Fibroblast of skin of left quadriceps (primary cell): ENCODE measurements around the gene SMG7.

Experiments
- DNase-seq, 2 experiments: peaks; one replicate each; pipeline ENCODE4 v3.0.0-alpha.2; 2013; ENCODE audit warnings: low read depth in 2 of 2

SMG7 gene

DNA sequence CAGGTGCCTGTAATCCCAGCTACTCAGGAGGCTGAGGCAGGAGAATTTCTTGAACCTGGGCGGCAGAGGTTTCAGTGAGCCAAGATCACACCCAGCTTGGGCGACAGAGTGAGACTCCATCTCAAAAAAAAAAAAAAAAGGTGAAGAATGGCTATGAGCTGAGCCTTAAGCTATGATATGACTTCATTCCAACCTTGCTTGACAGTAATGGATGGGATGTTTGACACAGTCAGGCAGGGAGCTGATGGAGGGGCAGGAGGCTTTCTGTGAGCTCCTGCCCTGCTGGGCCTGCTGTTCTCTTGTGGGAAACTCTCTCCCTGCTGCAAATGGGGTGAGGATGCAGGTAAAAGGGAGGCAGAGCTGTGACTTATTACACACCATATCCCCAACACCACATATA, 90.4 kb downstream of the SMG7 start:
- no peak for DNase-seq

DNA sequence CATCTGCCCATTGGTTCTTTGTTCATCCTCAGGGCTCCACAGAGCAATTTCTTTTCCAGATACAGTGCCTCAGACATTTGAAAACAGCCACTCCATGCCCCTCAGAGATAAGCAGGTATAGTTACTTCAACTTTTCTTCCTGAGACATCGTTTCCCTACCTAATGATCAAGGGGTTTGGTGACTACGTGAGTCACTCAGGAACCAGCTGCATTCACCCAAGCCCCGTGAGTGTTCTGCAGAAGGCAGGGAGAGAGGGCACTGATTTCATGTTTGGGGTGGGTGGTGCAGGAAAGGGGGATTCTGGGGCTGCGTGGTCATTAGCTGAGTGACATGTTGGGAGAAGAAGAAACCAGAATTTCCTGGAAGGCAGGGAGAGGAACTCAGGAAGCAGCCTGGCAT, 93.0 kb downstream of the SMG7 start:
- DNase-seq: no peak

DNA sequence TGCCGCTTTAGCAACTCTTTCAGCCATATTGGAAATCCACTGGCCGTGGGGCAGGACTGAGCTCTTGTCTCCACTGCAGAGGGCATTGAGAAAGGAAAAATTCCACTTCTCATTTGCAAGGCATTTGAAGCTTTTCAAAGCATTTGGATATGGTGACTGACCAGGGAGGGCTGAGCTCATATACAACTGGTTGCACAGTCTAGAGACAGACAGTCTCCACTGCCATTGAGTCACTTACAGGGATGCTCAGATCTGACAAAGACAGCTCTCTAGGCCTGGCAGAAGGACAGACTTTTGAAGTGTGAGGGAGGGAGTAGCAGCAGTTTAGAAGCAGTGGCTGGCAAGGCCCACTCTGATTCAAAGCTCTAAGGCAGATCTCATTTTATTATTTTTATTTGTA, 93.7 kb downstream of the SMG7 start:
- no peak for DNase-seq

DNA sequence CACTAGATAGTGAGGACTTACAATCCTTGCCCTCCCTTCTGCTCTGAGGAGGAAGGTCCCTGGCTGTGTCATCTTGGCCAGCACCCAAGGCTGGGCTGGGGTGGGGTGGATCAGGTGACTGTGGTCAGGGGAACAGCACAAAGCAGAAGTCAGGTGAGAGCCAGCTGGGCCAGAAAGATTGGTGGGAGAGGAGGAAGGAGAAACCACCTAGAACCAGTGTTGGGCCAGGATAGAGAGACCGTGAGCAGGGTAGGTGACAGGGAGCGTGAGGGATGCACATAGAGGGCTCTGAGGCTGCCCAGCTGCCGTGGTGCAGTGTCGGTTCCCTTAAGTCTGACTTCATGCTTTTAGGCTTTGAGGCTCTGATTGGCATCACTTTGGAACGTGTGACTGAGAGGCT, 95.3 kb downstream of the SMG7 start:
- no peak for DNase-seq

DNA sequence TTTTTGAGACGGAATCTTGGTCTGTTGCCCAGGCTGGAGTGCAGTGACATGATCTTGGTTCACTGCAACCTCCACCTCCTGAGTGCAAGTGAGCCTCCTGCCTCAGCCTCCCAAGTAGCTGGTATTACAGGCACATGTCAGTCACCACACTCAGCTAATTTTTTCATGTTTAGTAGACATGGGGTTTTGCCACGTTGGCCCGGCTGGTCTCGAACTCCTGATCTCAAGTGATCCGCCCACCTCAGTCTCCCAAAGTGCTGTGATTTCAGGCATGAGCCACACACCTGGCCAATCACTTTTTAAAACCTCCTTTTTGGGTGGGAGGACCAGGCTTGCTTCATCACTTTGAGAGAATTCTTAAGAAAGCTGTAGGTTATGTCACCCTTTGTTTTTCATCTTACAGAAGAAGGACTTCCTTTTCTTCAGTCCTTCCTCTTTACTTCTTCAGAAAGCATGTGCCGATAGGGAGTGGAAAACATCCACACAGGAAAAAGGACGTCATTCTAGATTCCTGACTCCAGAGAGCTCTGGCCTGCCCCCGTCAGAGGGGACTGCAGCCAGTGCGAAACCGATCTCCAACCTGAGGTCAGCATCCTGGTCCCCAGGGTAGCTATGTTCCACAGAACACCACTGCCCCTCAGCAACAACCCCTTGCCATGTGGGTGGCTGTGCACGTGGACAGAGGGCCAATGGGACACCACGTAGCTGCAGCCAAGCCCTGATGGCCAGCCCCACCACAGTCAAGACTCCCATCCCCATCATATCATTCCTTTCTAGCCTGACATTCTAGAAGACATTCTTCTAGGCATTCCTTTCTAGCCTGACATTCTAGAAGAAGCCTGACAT, 96.1 kb downstream of the SMG7 start:
- peak in 1 of 2 experiments; percentile 5 for DNase-seq

DNA sequence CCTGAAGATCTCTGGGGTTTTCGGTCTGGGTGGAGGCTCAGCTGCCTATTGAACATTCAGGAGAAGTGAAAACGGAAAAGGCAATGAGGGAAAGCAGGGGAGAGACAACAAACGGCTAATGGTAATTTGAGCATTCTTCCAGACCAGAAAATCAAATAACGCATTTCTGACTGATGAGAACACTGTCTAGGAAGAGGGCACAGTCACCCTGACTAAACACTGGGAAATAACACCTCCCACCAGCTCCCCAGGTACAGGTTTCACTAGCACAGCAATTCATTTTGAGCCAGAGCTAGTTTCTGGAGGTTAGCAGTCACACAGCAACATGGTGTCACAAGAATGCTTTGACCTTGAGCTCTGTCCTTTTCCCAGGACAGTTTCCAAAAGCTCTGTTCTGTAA, 96.8 kb downstream of the SMG7 start:
- no peak for DNase-seq

DNA sequence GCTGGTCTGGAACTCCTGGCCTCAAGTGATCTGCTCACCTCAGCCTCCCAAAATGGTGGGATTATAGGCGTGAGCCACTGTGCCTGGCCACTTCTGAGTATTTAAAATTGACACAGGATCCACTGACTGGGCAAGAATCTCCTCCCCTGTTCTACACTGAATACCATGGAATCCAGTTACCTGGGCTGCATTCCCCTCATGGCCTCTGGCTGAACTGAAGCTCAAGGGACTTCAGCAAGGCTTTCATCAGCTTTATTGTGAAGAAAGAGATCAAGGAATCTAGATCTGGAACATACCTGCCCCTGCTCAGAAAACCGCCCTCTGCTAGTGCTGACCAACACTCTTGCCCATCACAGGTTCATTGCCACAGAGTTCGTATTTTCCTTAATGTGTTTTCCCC, 97.5 kb downstream of the SMG7 start:
- no peak for DNase-seq

DNA sequence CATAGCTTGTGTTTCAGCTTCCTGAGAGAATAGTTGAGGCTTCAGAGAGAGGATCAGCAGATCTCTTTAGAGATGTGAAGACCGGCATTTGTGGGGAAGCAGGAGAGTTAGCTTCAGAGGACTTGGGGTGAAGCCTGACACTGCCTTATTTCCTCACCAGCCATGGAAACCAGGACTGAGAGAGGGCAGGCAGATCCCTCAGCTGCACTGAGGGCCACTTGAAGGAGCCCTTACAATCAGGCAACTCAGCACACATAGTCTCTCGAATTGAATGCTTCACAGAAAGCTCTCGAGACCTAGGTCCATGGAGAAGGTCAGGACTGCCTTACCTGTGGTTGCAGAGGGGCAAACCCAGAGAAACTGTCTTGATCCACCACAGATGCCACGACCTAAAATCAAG, 98.2 kb downstream of the SMG7 start:
- no peak for DNase-seq

DNA sequence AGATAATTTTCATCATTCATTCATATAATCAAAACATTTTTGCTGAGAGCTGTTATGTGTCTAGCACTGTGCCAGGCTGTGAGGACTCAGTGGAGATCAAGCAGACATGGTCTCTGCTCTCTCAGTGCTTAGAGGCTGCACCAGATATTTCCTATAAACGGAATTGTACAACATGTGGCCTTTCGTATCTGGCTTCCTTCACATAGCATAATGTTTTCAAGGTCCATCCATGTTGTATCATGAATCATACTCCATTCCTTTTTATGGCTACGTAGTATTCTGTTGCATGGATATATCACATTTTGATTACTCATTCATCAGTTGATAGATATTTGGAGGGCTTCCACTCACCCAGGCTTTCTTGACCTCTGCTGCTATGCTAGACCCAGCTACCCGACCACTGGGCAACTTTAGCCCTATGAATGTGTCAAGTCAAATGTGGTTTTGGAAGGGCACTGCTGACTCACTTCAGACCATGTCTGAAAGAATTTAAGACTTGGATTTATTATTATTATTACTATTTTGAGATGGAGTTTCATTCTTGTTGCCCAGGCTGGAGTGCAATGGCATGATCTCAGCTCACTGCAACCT, 99.5 kb downstream of the SMG7 start:
- DNase-seq: no peak

DNA sequence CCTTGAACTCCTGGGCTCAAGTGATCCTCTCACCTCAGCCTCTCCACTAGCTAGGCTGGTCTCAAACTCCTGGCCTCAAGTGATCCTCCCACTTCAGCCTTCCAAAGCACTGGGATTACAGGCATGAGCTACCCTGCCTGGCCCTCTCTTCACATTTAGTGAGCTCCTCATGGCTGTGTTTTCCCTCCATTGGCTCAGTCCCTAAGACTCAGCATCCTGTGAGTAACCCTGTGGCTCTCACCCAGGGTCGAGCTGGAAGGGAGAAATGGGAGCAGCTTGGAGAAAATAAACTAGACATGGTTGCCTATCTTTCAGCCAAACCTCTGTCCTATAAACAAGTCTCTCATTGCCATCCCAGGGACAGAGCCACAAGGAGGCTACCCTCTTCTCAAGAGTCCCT, 100.4 kb downstream of the SMG7 start:
- no peak for DNase-seq

DNA sequence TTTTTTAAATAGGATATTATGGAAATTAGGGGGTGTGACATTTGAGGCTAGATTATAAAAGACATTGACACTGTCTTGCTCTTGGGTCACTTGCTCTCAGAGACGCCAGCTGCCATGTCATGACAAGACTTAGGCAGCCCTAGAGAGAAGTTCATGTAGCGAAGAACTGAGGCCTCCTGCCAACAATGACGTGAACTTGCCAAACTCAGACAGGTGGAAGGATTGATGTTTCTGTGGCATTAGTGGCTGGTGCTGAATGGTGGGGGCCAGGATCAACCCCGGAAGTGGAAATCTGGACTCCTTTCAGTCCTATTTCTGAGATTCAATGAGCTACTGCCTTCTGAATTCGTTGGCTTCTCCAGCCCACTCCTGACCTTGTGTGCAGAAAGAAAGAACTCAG, 103.3 kb downstream of the SMG7 start:
- DNase-seq: no peak

DNA sequence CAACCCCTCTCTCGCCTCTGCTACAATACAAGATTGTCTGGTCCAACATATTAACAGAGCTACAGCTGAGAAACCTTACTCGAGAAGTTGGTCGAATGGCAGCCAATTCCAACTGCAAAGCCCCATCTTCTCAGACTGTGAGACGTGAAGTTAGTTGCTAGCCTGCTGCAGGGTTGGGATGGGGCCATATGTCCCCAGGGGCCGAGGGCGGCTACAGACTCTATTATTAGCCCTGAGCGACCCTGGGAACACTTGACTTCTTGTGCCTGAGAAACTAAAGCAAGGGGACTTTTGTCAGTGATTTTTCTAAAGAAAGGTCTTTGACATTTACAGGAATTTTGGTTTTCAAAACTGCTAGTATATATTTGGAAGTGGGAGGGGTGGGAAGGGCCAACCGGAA, 104.2 kb downstream of the SMG7 start:
- DNase-seq: no peak

DNA sequence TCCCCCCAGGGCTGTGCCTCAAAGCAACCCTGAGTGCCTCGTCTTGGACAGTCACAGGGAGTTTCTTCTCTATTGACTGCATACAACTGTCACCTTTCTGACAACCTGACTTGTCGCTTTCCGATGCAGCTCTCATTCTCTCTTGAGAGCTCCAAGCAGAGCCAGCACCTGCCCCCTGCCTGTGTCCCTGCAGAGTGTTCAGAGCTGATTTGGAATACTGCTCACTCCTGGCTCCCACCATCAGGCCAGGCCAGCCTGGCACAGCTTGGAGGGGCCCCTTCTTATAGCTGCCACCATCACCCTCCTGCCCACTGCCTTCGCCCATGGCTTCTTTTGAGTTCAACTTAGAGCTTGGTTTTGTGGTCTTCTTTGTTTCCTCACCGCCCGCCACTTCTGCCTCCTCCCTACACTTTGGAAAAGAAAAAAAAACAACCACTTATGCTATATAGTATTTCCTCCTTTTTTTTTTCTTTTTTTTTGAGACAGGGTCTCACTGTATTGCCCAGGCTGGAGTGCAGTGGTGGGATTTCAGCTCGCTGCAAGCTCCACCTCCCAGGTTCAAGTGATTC, 105.7 kb downstream of the SMG7 start:
- no peak for DNase-seq

DNA sequence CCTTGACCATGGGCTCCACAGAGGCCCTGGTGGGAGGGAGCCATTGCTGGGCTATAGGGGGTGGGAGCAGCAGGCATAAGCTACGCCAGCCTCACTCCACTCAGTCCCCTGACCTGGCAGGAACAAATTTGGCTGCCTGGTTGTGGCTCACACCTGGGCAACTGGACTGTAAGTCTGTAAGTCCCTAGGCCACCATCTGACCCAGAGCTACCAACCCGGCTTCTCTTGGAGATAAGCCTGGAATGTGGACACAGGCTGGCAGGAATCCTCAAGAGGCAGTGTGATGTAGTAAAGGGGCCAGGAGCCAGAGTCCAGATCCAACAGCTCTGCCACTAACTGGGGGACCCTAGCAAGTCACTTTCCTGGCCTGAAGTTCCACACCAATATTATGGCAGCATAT, 106.6 kb downstream of the SMG7 start:
- DNase-seq: no peak

DNA sequence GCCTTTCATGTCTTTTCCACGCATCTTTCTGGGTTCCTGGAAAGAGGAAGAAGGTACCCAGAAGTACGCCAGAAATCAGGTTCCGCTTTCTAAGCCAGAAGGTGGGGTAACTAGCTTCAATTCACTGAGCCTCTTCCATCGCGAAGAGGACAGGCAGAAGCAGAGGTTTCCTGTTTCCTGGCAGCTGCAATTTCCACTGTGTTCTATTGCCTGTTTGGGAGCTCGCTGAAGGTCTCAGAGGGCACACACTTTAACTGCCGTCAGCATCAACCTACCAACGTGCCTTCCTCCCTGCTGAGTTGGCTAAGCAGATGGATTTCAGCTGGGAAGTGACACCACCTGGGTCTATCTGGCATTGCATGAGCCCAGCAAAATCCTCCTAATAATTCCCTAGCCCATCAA, 108.0 kb downstream of the SMG7 start:
- no peak for DNase-seq

DNA sequence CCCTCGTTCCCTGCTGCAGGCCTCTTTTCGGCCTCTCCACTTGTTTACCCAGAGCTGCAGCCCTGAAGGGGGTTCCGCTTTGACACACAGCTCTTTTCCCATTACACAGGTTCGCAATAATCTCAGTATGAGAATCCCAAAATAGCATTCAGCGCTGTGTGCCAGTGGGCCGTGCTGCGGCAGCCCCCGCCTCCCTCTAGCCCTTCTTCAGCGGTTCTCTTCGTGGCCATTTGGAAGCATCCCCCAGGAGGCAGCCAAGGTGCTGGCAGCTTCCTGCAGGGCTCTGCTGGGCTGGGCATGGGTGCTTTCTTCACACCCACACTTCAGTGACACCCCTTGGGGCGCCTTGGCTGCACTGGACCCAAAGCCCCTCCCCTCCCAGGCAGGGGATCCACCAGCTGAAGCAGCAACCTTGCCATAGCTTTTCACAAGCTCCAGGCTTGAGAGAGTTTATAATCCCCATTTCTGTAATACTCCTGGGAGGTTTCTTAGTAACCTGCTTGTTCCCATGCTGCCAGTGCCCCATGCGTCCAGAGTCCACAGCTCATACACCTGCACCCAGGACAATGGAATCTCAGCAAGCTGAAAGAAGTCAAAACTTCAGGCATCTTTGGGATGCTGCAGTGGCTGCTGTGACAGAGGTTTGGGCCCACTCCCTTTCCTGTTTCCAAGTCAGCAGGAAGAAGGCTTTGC, 109.9 kb downstream of the SMG7 start:
- DNase-seq: no peak

DNA sequence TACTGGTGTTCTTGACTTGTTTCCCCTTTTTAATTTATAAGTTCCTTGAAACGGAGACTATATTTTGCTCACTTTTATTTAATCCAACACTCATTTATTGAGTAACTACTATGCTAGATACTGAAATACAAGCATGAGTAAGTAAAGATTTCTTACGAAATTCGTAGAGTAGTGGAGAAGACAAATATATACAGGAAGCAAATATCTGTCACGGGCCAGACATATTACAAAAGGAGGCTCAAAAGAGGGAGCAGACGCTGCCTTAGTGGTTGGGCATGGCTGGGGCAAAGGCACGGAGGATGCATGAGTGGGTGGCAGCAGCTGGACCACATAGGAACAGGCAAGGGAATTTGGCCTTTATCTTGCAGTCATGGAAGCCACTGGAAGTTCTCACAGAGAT, 111.2 kb downstream of the SMG7 start:
- no peak for DNase-seq

DNA sequence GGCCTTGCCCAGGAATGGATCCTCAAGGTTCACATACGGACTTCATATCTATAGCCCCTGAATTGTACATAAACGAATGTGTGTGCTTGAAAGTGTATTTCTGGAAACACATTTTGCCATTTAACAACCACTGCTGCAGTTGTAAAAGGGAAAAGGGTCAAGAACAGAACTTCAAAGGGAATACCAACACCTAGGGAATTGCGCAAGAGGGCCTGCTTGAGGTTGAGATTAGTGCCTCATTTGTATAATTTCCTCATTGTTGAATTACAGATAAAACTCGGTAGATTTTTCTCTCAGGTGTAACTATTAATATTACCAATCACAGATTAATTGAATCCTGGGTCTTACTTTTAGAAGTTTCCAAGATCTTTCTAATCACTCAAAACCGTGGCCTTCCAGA, 111.8 kb downstream of the SMG7 start:
- no peak for DNase-seq

DNA sequence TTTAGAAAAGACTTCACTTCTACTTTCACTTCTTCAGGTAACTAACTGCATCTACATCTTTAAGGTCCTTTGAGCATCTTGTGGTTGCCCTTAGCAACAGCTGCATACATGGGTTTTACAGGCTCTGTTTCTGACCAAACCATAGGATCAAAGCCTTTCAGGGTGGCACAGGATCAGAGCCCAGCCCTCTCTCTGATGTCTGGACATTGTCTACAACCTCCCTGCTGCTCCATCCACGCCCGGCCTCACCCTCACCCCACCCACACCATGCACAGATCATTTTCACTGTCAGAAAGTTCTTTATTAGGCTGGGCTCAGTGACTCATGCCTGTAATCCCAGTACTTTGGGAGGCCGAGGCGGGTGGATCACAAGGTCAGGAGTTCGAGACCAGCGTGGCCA, 112.7 kb downstream of the SMG7 start:
- no peak for DNase-seq

DNA sequence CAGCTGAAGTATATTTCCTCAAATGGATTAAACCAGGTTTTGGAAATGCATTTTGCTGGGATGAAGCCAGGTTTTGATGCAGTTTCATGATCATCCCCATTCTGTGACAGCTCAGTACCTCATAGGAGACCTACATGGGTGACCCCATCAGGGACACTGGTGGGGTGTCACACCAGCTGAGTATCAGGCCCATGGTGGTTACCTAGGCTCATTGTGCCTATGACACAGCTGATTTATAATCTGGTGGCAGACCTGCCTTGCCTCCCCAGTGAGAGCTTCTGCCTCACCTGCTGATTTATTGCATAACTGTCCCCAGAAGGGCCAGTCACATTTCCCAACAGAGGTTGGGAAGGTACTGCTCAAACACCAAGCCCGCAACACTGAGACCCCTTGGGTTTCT, 114.2 kb downstream of the SMG7 start:
- DNase-seq: no peak

DNA sequence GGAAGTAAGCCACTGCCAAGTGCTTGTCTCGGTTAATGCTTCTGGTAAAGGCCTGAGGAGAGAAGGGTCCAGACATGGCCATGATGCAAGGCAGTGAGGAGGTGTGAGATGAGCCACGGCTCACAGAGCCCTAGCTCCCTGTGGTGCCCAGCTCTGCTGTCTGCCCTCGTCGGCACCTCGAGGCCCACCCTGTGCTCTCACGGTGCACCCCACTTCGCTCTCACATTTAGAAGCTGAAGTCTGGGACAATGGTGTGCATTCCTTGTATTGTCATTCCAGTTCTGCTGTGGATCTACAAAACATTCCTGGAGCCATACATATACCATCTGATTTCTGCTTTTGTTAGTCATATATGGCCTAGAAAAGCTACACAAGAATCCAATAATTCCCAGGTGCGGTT, 114.6 kb downstream of the SMG7 start:
- DNase-seq: no peak

DNA sequence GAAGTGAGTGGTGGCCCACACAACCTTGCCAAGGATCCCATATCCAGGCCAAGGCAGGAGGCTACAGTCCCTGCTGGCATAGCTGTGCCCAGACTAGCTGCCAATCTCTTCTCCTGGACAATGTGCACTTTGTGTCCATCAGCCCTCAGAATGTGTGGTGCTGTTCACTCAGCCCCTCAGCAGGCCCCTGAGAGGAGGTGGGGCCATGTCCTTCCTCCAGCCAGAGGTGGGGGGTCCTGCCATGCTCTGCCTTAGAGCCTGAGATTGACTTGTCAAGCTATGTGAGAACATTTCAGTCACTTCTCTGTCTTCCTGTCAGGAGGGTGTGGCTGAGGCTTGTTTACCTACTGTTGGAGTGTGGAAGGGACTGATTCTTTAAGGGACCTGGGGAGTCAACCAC, 116.5 kb downstream of the SMG7 start:
- no peak for DNase-seq

DNA sequence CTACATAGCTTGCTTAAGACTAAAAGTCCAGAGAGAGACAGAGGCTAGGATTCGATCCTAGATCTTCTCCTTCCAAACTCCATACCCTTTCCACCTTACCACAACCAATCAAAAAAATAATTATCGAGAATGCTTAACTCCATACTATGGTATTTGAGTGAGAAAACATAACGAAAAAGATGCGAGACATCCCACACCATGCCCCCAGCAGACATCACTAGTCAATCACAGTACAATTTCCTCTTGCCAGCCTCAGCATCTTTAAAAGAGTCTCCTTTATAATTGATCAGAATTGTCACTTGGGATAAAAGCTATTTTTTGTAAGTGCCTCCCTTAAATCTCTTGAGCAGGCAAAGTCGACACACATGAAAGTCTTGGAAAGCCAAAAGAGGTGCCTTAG, 117.1 kb downstream of the SMG7 start:
- DNase-seq: no peak
